GM11168 (cell line): ENCODE data around the gene RTN4IP1.

Experiments used
- in situ Hi-C: fragments of 300-500 bp; cut with MboI; formaldehyde crosslinking; loops from one replicate; pipeline ENCODE4 v1.12.0; 2022; ENCODE audit warnings: low sequenced_read_pairs; ENCODE audit not compliant: unreplicated experiment

The RTN4IP1 gene

GRCh38 chr6:106629103-106629858, at the start of gene RTN4IP1, which contains the start of gene QRSL1:
TSS of gene RTN4IP1 (minus strand) at chr6:106629498. CDS start at chr6:106629021, 477 bp downstream.
TSS of gene QRSL1 (plus strand) at chr6:106629578. CDS start at chr6:106629682, 104 bp downstream.
- in situ Hi-C loops: no loop called here

- in situ Hi-C loops: no loop called here
Observed at GRCh38 chr6:106677282-106677681, 48.0 kb upstream of the RTN4IP1 start.

- in situ Hi-C loops: no loop called here
Observed at GRCh38 chr6:106674541-106675229, 45.4 kb upstream of the RTN4IP1 start.

GRCh38 chr6:106671651-106672050, 42.4 kb upstream of the RTN4IP1 start:
- in situ Hi-C loops: no loop called here

GRCh38 chr6:106670236-106670635, 40.9 kb upstream of the RTN4IP1 start:
- in situ Hi-C loops: no loop called here

GRCh38 chr6:106667022-106667402, 37.7 kb upstream of the RTN4IP1 start:
- in situ Hi-C loops: no loop called here

- in situ Hi-C loops: no loop called here
Observed at GRCh38 chr6:106666282-106667021, 37.2 kb upstream of the RTN4IP1 start.

- in situ Hi-C loops: no loop called here
Observed at GRCh38 chr6:106662458-106662857, 33.2 kb upstream of the RTN4IP1 start.

GRCh38 chr6:106659859-106660258, 30.6 kb upstream of the RTN4IP1 start:
- in situ Hi-C loops: no loop called here

GRCh38 chr6:106658469-106658868, 29.2 kb upstream of the RTN4IP1 start:
- in situ Hi-C loops: no loop called here

- in situ Hi-C loops: no loop called here
Observed at GRCh38 chr6:106648651-106649308, 19.5 kb upstream of the RTN4IP1 start.

- in situ Hi-C loops: no loop called here
Observed at GRCh38 chr6:106643061-106643460, 13.8 kb upstream of the RTN4IP1 start.

- in situ Hi-C loops: no loop called here
Observed at GRCh38 chr6:106642476-106642875, 13.2 kb upstream of the RTN4IP1 start.

GRCh38 chr6:106639812-106640211, 10.5 kb upstream of the RTN4IP1 start:
- in situ Hi-C loops: no loop called here

GRCh38 chr6:106637717-106638341, 8.5 kb upstream of the RTN4IP1 start:
- in situ Hi-C loops: no loop called here

GRCh38 chr6:106637051-106637716, 7.9 kb upstream of the RTN4IP1 start:
- in situ Hi-C loops: no loop called here

GRCh38 chr6:106634565-106634964, 5.3 kb upstream of the RTN4IP1 start:
- in situ Hi-C loops: no loop called here

- in situ Hi-C loops: no loop called here
Observed at GRCh38 chr6:106631346-106631745, 2.0 kb upstream of the RTN4IP1 start.

GRCh38 chr6:106630366-106630765, 1.1 kb upstream of the RTN4IP1 start:
- in situ Hi-C loops: no loop called here

GRCh38 chr6:106629859-106630163, 513 bp upstream of the RTN4IP1 start:
- in situ Hi-C loops: no loop called here
